Panc1 (cell line): ENCODE measurements around the gene MAST4. TPM values are rescaled to one million over a fixed set of nuclear protein-coding genes. Genes with fewer than 3 reads are reported as not detected.

ENCODE experiments used
- ATAC-seq: fragments of 200-7000 bp; cut with Tn5 transposase; 2 replicates; pipeline ENCODE4 v1.9.1; 2020; ENCODE audit warnings: mild to moderate bottlenecking, moderate library complexity
- BruUV-seq: library from RNA; stranded (reverse); fragments of 400-500 nt; replicated peaks from 2 replicates; lab custom pipeline; 2021; lab: Mats Ljungman, UMichigan
- CTCF ChIA-PET: fragments of 300-600 bp; sonication (Branson Sonifier 250); formaldehyde crosslinking; loops from one replicate; lab custom pipeline; 2022; ENCODE audit warnings: antibody characterized with exemption; lab: Charles Lee
- POLR2A ChIA-PET: fragments of 300-600 bp; sonication (Branson Sonifier 250); formaldehyde crosslinking; loops from one replicate; lab custom pipeline; 2022; ENCODE audit warnings: antibody characterized with exemption; lab: Charles Lee
- DNase-seq: peaks from one replicate; pipeline ENCODE4 v3.0.0-alpha.2; 2010; ENCODE audit warnings: low read depth, low spot score
- H3K27ac ChIP-seq: 2 replicates; pipeline ENCODE4 v1.5.1; 2011; ENCODE audit warnings: mild to moderate bottlenecking, low read length, inconsistent platforms
- H3K27me3 ChIP-seq: fragments of 200-500 bp; sonication (Bioruptor generic); 2 replicates; pipeline ENCODE4 v1.6.0; 2014; ENCODE audit warnings: low read length, inconsistent platforms; ENCODE audit not compliant: control insufficient read depth, insufficient read depth
- H3K36me3 ChIP-seq: fragments of 200-500 bp; sonication (Bioruptor generic); 2 replicates; pipeline ENCODE4 v1.5.1; 2014; ENCODE audit warnings: inconsistent platforms, mild to moderate bottlenecking, low read length, moderate library complexity; ENCODE audit not compliant: control insufficient read depth, insufficient read depth
- H3K4me1 ChIP-seq: 2 replicates; pipeline ENCODE4 v1.5.1; 2011; ENCODE audit warnings: inconsistent platforms, mild to moderate bottlenecking, low read length, moderate library complexity; ENCODE audit not compliant: control insufficient read depth, insufficient read depth
- H3K4me3 ChIP-seq, 2 experiments: 2 replicates each; pipeline ENCODE4 v1.5.1; 2011 to 2012; ENCODE audit warnings: low read depth in 2 of 2, low read length in 2 of 2, mild to moderate bottlenecking in 2 of 2, inconsistent platforms in 1 of 2, moderate library complexity in 1 of 2
- H3K9me3 ChIP-seq: fragments of 200-500 bp; sonication (Bioruptor generic); 2 replicates; pipeline ENCODE4 v1.5.1; 2014; ENCODE audit warnings: low read depth, mild to moderate bottlenecking, inconsistent platforms, low read length, moderate library complexity; ENCODE audit not compliant: control insufficient read depth, insufficient read depth
- POLR2AphosphoS5 ChIP-seq: IDR thresholded peaks from 2 replicates; pipeline ENCODE4 v1.6.1; 2012; ENCODE audit warnings: mild to moderate bottlenecking, low read depth, low read length, moderate library complexity
- SIN3A ChIP-seq: IDR thresholded peaks from 2 replicates; pipeline ENCODE4 v1.6.1; 2012; ENCODE audit warnings: low read depth, mild to moderate bottlenecking, low read length, moderate library complexity, borderline replicate concordance; ENCODE audit not compliant: insufficient read depth
- TCF7L2 ChIP-seq: IDR thresholded peaks from 2 replicates; pipeline ENCODE4 v1.6.1; 2011; ENCODE audit warnings: mild to moderate bottlenecking, low read depth, low read length, inconsistent platforms
- in situ Hi-C: cut with HindIII; loops from 2 replicates; pipeline ENCODE4 v1.10.0; 2016; ENCODE audit warnings: low sequenced_read_pairs, low pct_unique_long_range_greater_than_20kb
- intact Hi-C: fragments of 100-400 bp; cut with micrococcal nuclease; formaldehyde crosslinking; loops from one replicate; pipeline ENCODE4 v1.10.0; 2022; ENCODE audit not compliant: unreplicated experiment
- total RNA-seq: library from RNA; stranded (reverse); gene quantifications from one replicate; pipeline ENCODE4 v1.2.1, GENCODE V29; 2021; ENCODE audit not compliant: unreplicated experiment
- TF ChIP-seq, protein P1 (sequence below), 2 experiments: IDR thresholded peaks; 2 replicates each; pipeline ENCODE4 v1.6.1; 2011 to 2012; ENCODE audit warnings: low read depth in 2 of 2, control low read depth in 1 of 2, low read length in 1 of 2, mild to moderate bottlenecking in 1 of 2, moderate library complexity in 1 of 2; ENCODE audit not compliant: insufficient read depth in 1 of 2
- TF ChIP-seq, protein P2 (sequence below): fragments of 450-650 bp; IDR thresholded peaks from 2 replicates; pipeline ENCODE4 v1.5.1; 2017; ENCODE audit warnings: mild to moderate bottlenecking

The MAST4 gene
- total RNA-seq, 1 experiment from 2014 or later, result 1.8 TPM

DNA sequence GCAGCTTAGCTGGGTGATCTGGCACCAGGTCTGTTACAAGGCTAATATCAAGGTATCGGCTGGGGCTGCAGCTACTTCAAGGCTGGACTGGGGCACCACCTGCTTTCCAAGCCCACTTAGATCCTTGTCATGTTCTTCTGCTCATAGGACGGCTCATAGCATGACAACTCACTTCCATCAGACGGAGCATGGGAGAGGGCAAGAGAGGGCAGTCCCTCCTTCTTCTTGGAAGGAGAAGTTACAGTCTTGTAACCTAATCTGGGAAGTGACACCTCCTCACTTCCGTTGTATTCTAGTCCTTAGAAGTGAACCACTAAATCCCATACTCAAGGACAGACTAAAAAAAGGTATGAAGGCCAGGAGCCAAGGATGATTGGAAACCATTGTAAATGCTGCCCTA lies 258.2 kb downstream of the MAST4 start:
- BruUV-seq, result no TSS peak
- intact Hi-C loops, result no loop called here

DNA sequence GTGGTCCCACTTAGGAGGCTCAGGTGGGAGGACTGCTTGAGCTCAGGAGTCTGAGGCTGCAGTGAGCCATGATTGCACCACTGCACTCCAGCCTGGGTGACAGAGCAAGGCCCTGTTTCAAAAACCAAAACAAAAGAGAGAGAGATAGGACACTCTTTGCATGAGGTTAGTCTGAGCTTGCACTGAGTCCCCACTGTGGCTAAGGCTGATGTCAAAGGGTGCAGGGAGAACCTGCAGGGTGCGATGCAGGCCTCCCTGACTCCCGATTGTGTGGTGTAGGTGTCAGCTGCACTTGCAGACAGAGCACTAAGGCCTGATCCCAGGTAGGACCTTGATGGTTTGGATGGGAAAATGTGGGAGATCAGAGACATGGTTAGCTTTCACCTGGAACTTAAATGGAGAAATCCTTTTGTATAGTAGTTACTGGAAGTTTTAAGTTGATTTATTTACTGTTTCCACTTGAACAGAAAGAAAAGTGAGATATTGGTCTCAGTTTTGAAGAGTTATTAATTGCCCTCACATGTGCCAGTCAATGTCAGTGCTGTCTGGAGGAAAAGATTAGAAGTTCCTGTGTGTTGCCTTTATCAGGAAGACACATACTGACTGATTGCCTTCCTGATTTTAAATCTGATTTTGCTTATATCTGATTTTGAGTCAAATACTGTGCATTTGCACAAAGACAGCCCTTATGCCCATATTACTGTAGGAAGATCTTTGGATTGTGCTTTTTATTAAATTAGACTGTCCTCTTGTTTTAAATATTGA lies 260.0 kb downstream of the MAST4 start:
- ATAC-seq (no peak), DNase-seq (no peak)
- H3K9me3 ChIP-seq, result no peaks in the 10 kb centered on the region
- TF ChIP-seq, protein P1, sequence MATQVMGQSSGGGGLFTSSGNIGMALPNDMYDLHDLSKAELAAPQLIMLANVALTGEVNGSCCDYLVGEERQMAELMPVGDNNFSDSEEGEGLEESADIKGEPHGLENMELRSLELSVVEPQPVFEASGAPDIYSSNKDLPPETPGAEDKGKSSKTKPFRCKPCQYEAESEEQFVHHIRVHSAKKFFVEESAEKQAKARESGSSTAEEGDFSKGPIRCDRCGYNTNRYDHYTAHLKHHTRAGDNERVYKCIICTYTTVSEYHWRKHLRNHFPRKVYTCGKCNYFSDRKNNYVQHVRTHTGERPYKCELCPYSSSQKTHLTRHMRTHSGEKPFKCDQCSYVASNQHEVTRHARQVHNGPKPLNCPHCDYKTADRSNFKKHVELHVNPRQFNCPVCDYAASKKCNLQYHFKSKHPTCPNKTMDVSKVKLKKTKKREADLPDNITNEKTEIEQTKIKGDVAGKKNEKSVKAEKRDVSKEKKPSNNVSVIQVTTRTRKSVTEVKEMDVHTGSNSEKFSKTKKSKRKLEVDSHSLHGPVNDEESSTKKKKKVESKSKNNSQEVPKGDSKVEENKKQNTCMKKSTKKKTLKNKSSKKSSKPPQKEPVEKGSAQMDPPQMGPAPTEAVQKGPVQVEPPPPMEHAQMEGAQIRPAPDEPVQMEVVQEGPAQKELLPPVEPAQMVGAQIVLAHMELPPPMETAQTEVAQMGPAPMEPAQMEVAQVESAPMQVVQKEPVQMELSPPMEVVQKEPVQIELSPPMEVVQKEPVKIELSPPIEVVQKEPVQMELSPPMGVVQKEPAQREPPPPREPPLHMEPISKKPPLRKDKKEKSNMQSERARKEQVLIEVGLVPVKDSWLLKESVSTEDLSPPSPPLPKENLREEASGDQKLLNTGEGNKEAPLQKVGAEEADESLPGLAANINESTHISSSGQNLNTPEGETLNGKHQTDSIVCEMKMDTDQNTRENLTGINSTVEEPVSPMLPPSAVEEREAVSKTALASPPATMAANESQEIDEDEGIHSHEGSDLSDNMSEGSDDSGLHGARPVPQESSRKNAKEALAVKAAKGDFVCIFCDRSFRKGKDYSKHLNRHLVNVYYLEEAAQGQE (IDR thresholded peaks at IDR 0.05; ENCODE audit: insufficient read depth in 1 of 2, low read depth in 2 of 2, low read length in 1 of 2), result no peak
- no peak for TF ChIP-seq TCF7L2
- TF ChIP-seq, protein P2, sequence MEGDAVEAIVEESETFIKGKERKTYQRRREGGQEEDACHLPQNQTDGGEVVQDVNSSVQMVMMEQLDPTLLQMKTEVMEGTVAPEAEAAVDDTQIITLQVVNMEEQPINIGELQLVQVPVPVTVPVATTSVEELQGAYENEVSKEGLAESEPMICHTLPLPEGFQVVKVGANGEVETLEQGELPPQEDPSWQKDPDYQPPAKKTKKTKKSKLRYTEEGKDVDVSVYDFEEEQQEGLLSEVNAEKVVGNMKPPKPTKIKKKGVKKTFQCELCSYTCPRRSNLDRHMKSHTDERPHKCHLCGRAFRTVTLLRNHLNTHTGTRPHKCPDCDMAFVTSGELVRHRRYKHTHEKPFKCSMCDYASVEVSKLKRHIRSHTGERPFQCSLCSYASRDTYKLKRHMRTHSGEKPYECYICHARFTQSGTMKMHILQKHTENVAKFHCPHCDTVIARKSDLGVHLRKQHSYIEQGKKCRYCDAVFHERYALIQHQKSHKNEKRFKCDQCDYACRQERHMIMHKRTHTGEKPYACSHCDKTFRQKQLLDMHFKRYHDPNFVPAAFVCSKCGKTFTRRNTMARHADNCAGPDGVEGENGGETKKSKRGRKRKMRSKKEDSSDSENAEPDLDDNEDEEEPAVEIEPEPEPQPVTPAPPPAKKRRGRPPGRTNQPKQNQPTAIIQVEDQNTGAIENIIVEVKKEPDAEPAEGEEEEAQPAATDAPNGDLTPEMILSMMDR, result no peak
- TF ChIP-seq POLR2AphosphoS5, result no peak
- no peak for TF ChIP-seq SIN3A
- POLR2A ChIA-PET, result no interaction called here
- H3K27me3 ChIP-seq, result no peaks in the 10 kb centered on the region
- CTCF ChIA-PET, result no interaction called here
- BruUV-seq, result no TSS peak
- in situ Hi-C loops, result no loop called here
- H3K4me1 ChIP-seq, result no peaks in the 10 kb centered on the region
- no peak overlapping the region for H3K27ac ChIP-seq
- H3K36me3 ChIP-seq, result no peaks in the 10 kb centered on the region; the same call in 1 of the 2 replicates
- H3K4me3 ChIP-seq, result no peak overlapping the region
- intact Hi-C loops, result no loop called here

More for the DNA sequence above, 258.2 kb downstream of the MAST4 start:
- Histone ChIP-seq H3K4me1 (no peaks in the 10 kb centered on the region), H3K27ac (no peak overlapping the region), H3K9me3 (no peaks in the 10 kb centered on the region), H3K4me3 (no peak overlapping the region), H3K36me3 (no peaks in the 10 kb centered on the region; the same call in 1 of the 2 replicates), H3K27me3 (no peaks in the 10 kb centered on the region; the same call in 1 of the 2 replicates)
- ATAC-seq, result no peak
- no peak for DNase-seq
- in situ Hi-C loops, result no loop called here
- ChIA-PET CTCF (no interaction called here), POLR2A (no interaction called here)
- TF ChIP-seq, protein P1 (IDR thresholded peaks at IDR 0.05; ENCODE audit: insufficient read depth in 1 of 2, low read depth in 2 of 2, low read length in 1 of 2), result no peak
